ENCODE data around the gene ANKDD1B. TPM values are rescaled to one million over a fixed set of nuclear protein-coding genes. Genes with fewer than 3 reads are reported as not detected.

The ANKDD1B gene
- total and polyA plus RNA-seq, 2 experiments from 2014 or later, result 0.15 TPM; not detected in 1

GRCh38 chr5:75712091-75712490, 100.8 kb downstream of the ANKDD1B start:
- no peak for TF ChIP-seq EZH2 (IDR thresholded peaks at IDR 0.05; ENCODE audit: insufficient read depth, poor library complexity, severe bottlenecking)
- H3K79me2 ChIP-seq (ENCODE audit: insufficient read depth), result peaks cover 43% of the 10 kb centered on the region

DNA sequence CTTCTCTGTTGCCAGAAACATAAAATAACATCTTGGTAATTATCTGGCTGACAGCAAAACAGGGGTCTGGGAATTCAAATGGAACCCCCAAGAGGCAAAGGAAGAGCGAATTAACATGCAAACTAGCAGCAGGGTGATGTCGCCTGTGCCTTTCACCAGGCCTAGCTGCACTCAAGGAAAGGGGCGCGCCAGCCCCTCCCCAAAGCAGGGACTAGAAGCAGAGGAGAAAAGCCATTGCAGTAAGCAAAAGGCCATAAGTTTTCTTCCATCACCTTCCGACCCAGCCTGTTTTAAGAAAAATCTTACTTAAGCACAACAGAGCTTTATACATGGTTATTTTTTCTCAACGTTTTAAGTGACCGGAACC, 105.4 kb downstream of the ANKDD1B start:
- Histone ChIP-seq H2AFZ (peak overlapping the region; percentile 88), H3K79me2 (ENCODE audit: insufficient read depth) (peaks cover 43% of the 10 kb centered on the region), H3K4me3 (peak overlapping the region; percentile 87), H3K9me3 (ENCODE audit: low read depth) (no peaks in the 10 kb centered on the region), H4K20me1 (ENCODE audit: insufficient read depth) (no peaks in the 10 kb centered on the region), H3K27ac (peak overlapping the region; percentile 71), H3K4me1 (ENCODE audit: insufficient read depth) (peaks cover 4% of the 10 kb centered on the region; the same call in 1 of the 2 replicates), H3K27me3 (replicated peaks; ENCODE audit: insufficient read depth) (no peaks in the 10 kb centered on the region), H3K36me3 (ENCODE audit: low read depth) (0 out of 2 replicates have a peak, but pooled peaks cover 3% of the 10 kb centered on the region), H3K9ac (peak overlapping the region; percentile 83), H3K4me2 (ENCODE audit: unreplicated experiment) (peak overlapping the region; percentile 91), H3F3A (ENCODE audit: insufficient read depth) (no peaks in the 10 kb centered on the region; the same call in 1 of the 2 replicates), H3K9me2 (ENCODE audit: insufficient read depth) (no peaks in the 10 kb centered on the region)
- TF ChIP-seq EZH2 (IDR thresholded peaks at IDR 0.05; ENCODE audit: insufficient read depth, poor library complexity, severe bottlenecking), result no peak
- no peak for TF ChIP-seq EZH2phosphoT487 (IDR thresholded peaks at IDR 0.05; ENCODE audit: insufficient read depth, low read depth)
- in situ Hi-C loops (cut with MboI), result no loop called here
- 0 to 1% methylated on average over 7 of the region's 7 CpGs for WGBS, 2 experiments (ENCODE audit: low coverage in 1 of 2, low lambda C conversion rate in 2 of 2, missing lambda C conversion rate in 2 of 2)
- no peak for DNase-seq

More at GRCh38 chr5:75712091-75712490, 100.8 kb downstream of the ANKDD1B start:
- no peak for DNase-seq
- Histone ChIP-seq H3K9me2 (ENCODE audit: insufficient read depth) (no peaks in the 10 kb centered on the region), H3K36me3 (ENCODE audit: low read depth) (0 out of 2 replicates have a peak, but pooled peaks cover 3% of the 10 kb centered on the region), H3K27me3 (replicated peaks; ENCODE audit: insufficient read depth) (no peaks in the 10 kb centered on the region), H3K9me3 (ENCODE audit: low read depth) (no peaks in the 10 kb centered on the region), H3F3A (ENCODE audit: insufficient read depth) (no peaks in the 10 kb centered on the region; the same call in 1 of the 2 replicates), H4K20me1 (ENCODE audit: insufficient read depth) (no peaks in the 10 kb centered on the region), H3K27ac (no peak overlapping the region), H3K4me1 (ENCODE audit: insufficient read depth) (peaks cover 4% of the 10 kb centered on the region; the same call in 1 of the 2 replicates), H3K4me2 (ENCODE audit: unreplicated experiment) (no peak overlapping the region), H3K4me3 (no peak overlapping the region), H2AFZ (no peak overlapping the region), H3K9ac (no peak overlapping the region)
- in situ Hi-C loops (cut with MboI), result no loop called here
- WGBS, 2 experiments (ENCODE audit: low coverage in 1 of 2, low lambda C conversion rate in 2 of 2, missing lambda C conversion rate in 2 of 2), result 93 to 98% methylated on average over 2 of the region's 2 CpGs

DNA sequence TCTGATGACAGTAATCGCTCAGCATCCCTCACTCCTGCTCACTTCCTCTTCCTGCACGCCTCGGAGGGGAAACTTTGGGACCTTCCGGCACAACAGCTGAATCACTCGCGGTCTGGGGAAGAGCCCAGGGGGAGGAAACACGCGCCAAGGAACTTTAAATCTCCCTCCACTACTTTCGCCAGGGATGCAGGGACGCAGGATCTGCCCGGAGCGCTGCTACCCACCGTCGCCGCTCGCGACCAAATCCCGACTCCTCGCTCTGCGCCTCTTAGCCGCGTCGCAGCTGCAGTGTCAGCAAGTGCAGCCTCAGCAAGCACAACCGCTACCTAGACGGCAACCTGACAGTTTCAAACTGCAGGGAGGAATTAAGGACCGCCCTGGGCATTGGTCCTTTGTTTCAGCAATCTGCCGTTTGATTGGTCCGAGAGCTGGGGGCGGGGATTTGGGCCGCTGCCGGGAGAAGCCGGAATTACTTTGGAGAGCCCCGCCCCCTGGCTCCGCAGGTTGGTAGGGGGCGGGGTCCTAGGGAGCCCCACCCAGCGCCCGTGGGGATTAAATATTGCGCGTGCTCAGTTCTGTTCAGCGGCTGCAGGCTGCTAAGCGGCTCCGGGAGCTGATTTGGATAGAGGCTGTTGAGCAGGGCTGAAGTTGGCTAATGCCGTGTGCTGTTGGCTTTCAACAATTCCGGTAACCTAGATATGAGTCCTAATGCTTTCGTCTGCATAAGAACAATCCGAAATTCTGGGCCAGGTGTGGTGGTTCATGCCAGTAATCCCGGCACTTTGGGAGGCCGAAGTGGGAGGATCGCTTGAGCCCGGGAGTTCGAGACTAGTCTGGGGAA, 106.0 kb downstream of the ANKDD1B start, which contains the start of gene POC5:
TSS of gene POC5 (minus strand) at position 356 of the 841 bp plus-strand sequence. CDS start 4,500 bp downstream, outside the sequence.
- peak within 1 kb of the TSS; percentile 88 for H2AFZ ChIP-seq
- no peaks in the 10 kb centered on the region for H3K27me3 ChIP-seq (replicated peaks; ENCODE audit: insufficient read depth)
- H4K20me1 ChIP-seq (ENCODE audit: insufficient read depth), result no peaks in the 10 kb centered on the region
- peak; percentile 98 for DNase-seq
- H3K4me3 ChIP-seq, result peak within 1 kb of the TSS; percentile 87
- in situ Hi-C loops (cut with MboI), result no loop called here
- H3K27ac ChIP-seq, result peak within 1 kb of the TSS; percentile 71
- no peaks in the 10 kb centered on the region for H3K9me2 ChIP-seq (ENCODE audit: insufficient read depth)
- no peaks in the 10 kb centered on the region for H3K9me3 ChIP-seq (ENCODE audit: low read depth)
- peak within 1 kb of the TSS; percentile 83 for H3K9ac ChIP-seq
- no peaks in the 10 kb centered on the region; the same call in 1 of the 2 replicates for H3F3A ChIP-seq (ENCODE audit: insufficient read depth)
- peaks cover 42% of the 10 kb centered on the region for H3K79me2 ChIP-seq (ENCODE audit: insufficient read depth)
- TF ChIP-seq EZH2 (IDR thresholded peaks at IDR 0.05; ENCODE audit: insufficient read depth, poor library complexity, severe bottlenecking), result no peak
- TF ChIP-seq EZH2phosphoT487 (IDR thresholded peaks at IDR 0.05; ENCODE audit: insufficient read depth, low read depth), result no peak
- WGBS, 2 experiments (ENCODE audit: low coverage in 1 of 2, low lambda C conversion rate in 2 of 2, missing lambda C conversion rate in 2 of 2), result 10 to 11% methylated on average over 49 to 51 of the region's 51 CpGs
- 0 out of 2 replicates have a peak, but pooled peaks cover 3% of the 10 kb centered on the region for H3K36me3 ChIP-seq (ENCODE audit: low read depth)
- H3K4me1 ChIP-seq (ENCODE audit: insufficient read depth), result peaks cover 4% of the 10 kb centered on the region; the same call in 1 of the 2 replicates
- H3K4me2 ChIP-seq (ENCODE audit: unreplicated experiment), result peak within 1 kb of the TSS; percentile 91

DNA sequence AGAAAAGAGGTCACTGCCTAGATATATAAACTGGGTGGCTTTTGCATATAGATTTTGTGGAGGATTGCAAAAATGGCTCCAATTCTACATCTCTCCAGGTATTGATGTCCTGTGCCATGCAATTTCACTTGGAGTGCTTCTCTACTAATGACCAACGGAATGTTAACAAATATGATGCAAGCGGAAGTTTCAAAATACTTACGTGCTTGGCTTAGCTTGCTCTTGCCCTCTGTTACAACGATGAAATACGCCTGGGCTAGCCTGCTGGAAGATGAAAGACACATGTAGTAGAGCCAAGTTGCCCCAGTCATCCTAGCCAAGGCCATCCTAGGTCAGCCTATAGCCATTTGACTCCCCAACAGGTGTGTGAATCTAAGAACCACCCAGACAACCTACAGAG, 109.6 kb downstream of the ANKDD1B start:
- no peaks in the 10 kb centered on the region; the same call in 1 of the 2 replicates for H3F3A ChIP-seq (ENCODE audit: insufficient read depth)

More for the DNA sequence above, 109.6 kb downstream of the ANKDD1B start:
- Histone ChIP-seq H3K4me2 (ENCODE audit: unreplicated experiment) (no peak overlapping the region), H3K36me3 (ENCODE audit: low read depth) (no peaks in the 10 kb centered on the region), H3K9ac (no peak overlapping the region), H3K79me2 (ENCODE audit: insufficient read depth) (peaks cover 7% of the 10 kb centered on the region), H3K9me3 (ENCODE audit: low read depth) (no peaks in the 10 kb centered on the region), H3K27me3 (replicated peaks; ENCODE audit: insufficient read depth) (no peaks in the 10 kb centered on the region), H3K27ac (no peak overlapping the region), H3K4me1 (ENCODE audit: insufficient read depth) (peaks cover 2% of the 10 kb centered on the region; the same call in 1 of the 2 replicates), H3K9me2 (ENCODE audit: insufficient read depth) (no peaks in the 10 kb centered on the region), H4K20me1 (ENCODE audit: insufficient read depth) (no peaks in the 10 kb centered on the region), H2AFZ (no peak overlapping the region), H3K4me3 (no peak overlapping the region)
- in situ Hi-C loops (cut with MboI), result no loop called here
- no peak for TF ChIP-seq EZH2phosphoT487 (IDR thresholded peaks at IDR 0.05; ENCODE audit: insufficient read depth, low read depth)
- no peak for TF ChIP-seq EZH2 (IDR thresholded peaks at IDR 0.05; ENCODE audit: insufficient read depth, poor library complexity, severe bottlenecking)
- no peak for DNase-seq
- WGBS, 2 experiments (ENCODE audit: low coverage in 1 of 2, low lambda C conversion rate in 2 of 2, missing lambda C conversion rate in 2 of 2), result 56 to 58% methylated on average over 5 of the region's 5 CpGs

Small RNAs within 50 kb of the gene (small RNA-seq; reads per million reads assigned to genes)
- not detected for gene RNU6-680P (ENCODE audit: low read depth, low replicate concordance)

Other genes with a start within 250 kb of the ANKDD1B start
- 8.1 and 17.3 TPM in 2 replicates for gene CERT1, start 99.8 kb upstream of the ANKDD1B start, total RNA-seq (2014; rRNA removed; shearing (Covaris generic))
- 14.1 and 15.2 TPM in 2 replicates for gene CERT1, start 99.8 kb upstream of the ANKDD1B start, polyA plus RNA-seq (2016; fragmentation: Nextera tagmentation; extraction: Ambion mirVana)
- 20.7 and 25.7 TPM in 2 replicates for gene POLK, start 99.6 kb upstream of the ANKDD1B start, total RNA-seq (2014; rRNA removed; shearing (Covaris generic))
- 22.2 and 24.2 TPM in 2 replicates for gene POLK, start 99.6 kb upstream of the ANKDD1B start, polyA plus RNA-seq (2016; fragmentation: Nextera tagmentation; extraction: Ambion mirVana)
- gene POC5, start 106.0 kb downstream of the ANKDD1B start, total RNA-seq (2014; rRNA removed; shearing (Covaris generic)), result 14.5 and 17.4 TPM in 2 replicates
- 7.7 and 7.9 TPM in 2 replicates for gene POC5, start 106.0 kb downstream of the ANKDD1B start, polyA plus RNA-seq (2016; fragmentation: Nextera tagmentation; extraction: Ambion mirVana)

Measured in GM23248 (cell line).